Liver (tissue), 3 donors: ENCODE data around the gene ARID3A.

ENCODE experiments used
- CTCF ChIP-seq: fragments of 150-350 bp; IDR thresholded peaks from 2 replicates; pipeline ENCODE4 v1.5.1; 2017; ENCODE audit warnings: improper control_type of control experiment, low read depth, low read length; ENCODE audit not compliant: missing input control
- FOXA1 ChIP-seq: IDR thresholded peaks from 2 replicates; pipeline ENCODE4 v1.6.1; 2016; ENCODE audit warnings: antibody characterized with exemption
- RXRA ChIP-seq, 2 donors: IDR thresholded peaks; 2 replicates each; pipeline ENCODE4 v1.6.1; 2017 to 2018; ENCODE audit warnings: antibody characterized with exemption in 2 of 2, mild to moderate bottlenecking in 1 of 2
- TF ChIP-seq, protein P1 (sequence below): IDR thresholded peaks from 2 replicates; pipeline ENCODE4 v1.6.1; 2016; ENCODE audit warnings: antibody characterized with exemption, mild to moderate bottlenecking
- donor health status: healthy.
- donor health status: healthy.

DNA sequence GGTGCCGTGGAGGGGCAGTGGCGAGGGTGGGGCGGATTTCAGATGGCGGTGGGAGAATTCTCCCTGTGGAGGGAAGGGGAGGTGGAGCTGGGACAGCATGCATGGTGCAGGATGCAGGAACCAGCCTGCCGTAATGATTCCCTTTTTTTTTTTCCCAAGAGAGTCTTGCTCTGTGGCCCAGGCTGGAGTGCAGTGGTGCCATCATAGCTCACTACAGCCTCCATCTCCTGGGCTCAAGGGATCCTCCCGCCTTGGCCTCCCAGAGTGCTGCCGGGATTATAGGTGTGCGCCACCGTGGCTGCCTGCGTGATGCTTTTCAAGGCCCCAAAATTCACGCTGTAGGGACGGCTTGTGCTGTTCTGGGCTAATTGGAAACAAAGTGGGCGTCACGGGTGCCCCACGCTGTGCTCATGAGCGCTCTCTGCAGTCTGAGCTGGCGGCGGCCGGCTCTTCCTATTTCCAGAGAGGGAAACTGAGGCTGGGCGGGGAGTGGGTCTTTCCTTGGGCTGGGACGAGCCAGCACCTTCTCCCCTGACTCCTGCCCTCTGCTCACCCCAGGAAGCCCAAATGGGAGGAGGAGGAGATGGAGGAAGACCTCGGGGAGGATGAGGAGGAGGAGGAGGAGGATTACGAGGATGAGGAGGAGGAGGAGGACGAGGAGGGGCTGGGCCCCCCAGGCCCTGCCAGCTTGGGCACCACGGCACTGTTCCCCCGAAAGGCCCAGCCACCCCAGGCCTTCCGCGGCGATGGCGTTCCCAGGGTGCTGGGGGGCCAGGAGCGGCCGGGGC, 6.2 kb downstream of the ARID3A start:
- TF ChIP-seq CTCF = no peak
- TF ChIP-seq RXRA (IDR thresholded peaks at IDR 0.05) = no peak
- TF ChIP-seq, protein P1, sequence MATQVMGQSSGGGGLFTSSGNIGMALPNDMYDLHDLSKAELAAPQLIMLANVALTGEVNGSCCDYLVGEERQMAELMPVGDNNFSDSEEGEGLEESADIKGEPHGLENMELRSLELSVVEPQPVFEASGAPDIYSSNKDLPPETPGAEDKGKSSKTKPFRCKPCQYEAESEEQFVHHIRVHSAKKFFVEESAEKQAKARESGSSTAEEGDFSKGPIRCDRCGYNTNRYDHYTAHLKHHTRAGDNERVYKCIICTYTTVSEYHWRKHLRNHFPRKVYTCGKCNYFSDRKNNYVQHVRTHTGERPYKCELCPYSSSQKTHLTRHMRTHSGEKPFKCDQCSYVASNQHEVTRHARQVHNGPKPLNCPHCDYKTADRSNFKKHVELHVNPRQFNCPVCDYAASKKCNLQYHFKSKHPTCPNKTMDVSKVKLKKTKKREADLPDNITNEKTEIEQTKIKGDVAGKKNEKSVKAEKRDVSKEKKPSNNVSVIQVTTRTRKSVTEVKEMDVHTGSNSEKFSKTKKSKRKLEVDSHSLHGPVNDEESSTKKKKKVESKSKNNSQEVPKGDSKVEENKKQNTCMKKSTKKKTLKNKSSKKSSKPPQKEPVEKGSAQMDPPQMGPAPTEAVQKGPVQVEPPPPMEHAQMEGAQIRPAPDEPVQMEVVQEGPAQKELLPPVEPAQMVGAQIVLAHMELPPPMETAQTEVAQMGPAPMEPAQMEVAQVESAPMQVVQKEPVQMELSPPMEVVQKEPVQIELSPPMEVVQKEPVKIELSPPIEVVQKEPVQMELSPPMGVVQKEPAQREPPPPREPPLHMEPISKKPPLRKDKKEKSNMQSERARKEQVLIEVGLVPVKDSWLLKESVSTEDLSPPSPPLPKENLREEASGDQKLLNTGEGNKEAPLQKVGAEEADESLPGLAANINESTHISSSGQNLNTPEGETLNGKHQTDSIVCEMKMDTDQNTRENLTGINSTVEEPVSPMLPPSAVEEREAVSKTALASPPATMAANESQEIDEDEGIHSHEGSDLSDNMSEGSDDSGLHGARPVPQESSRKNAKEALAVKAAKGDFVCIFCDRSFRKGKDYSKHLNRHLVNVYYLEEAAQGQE = no peak
- no peak for TF ChIP-seq FOXA1
